GM23338 (cell line): ENCODE data around the gene MAPT. TPM values are rescaled to one million over a fixed set of nuclear protein-coding genes. Genes with fewer than 3 reads are reported as not detected.

Experiments used
- ATAC-seq: fragments of 200-7000 bp; cut with Tn5 transposase; 3 replicates; pipeline ENCODE4 v1.9.1; 2020
- DNase-seq: peaks from one replicate; pipeline ENCODE4 v3.0.0-alpha.2; 2015; ENCODE audit warnings: low spot score
- H2AFZ ChIP-seq: fragments of 200-600 bp; sonication (generic); 2 replicates; pipeline ENCODE4 v1.8.0; 2016; ENCODE audit warnings: antibody characterized with exemption, mild to moderate bottlenecking, moderate library complexity
- H3F3A ChIP-seq: fragments of 200-600 bp; sonication (generic); replicated peaks from 2 replicates; pipeline ENCODE4 v1.8.0; 2017; ENCODE audit warnings: antibody characterized with exemption, mixed run types, low read depth
- H3K27ac ChIP-seq: fragments of 200-600 bp; sonication (generic); 2 replicates; pipeline ENCODE4 v1.6.1; 2016; ENCODE audit warnings: low read depth
- H3K27me3 ChIP-seq: fragments of 200-600 bp; sonication (generic); 2 replicates; pipeline ENCODE4 v1.8.0; 2016; ENCODE audit warnings: mild to moderate bottlenecking, mixed run types, moderate library complexity; ENCODE audit not compliant: insufficient read depth
- H3K36me3 ChIP-seq: fragments of 200-600 bp; sonication (generic); 2 replicates; pipeline ENCODE4 v1.8.0; 2016; ENCODE audit warnings: mild to moderate bottlenecking; ENCODE audit not compliant: insufficient read depth
- H3K4me1 ChIP-seq: fragments of 200-600 bp; sonication (generic); 2 replicates; pipeline ENCODE4 v1.8.0; 2016; ENCODE audit warnings: mild to moderate bottlenecking, moderate library complexity; ENCODE audit not compliant: insufficient read depth
- H3K4me2 ChIP-seq: fragments of 200-600 bp; sonication (generic); 2 replicates; pipeline ENCODE4 v1.7.1; 2017; ENCODE audit warnings: mixed run types
- H3K4me3 ChIP-seq: fragments of 200-600 bp; sonication (generic); 2 replicates; pipeline ENCODE4 v1.6.1; 2016; ENCODE audit warnings: mixed run types
- H3K79me2 ChIP-seq: fragments of 200-600 bp; sonication (generic); replicated peaks from 2 replicates; pipeline ENCODE4 v1.8.0; 2017; ENCODE audit warnings: mild to moderate bottlenecking; ENCODE audit not compliant: insufficient read depth
- H3K9me2 ChIP-seq: fragments of 200-600 bp; sonication (generic); 2 replicates; pipeline ENCODE4 v1.8.0; 2017; ENCODE audit not compliant: insufficient read depth
- H4K20me1 ChIP-seq: fragments of 200-600 bp; sonication (generic); replicated peaks from 2 replicates; pipeline ENCODE4 v1.8.0; 2017; ENCODE audit warnings: mild to moderate bottlenecking; ENCODE audit not compliant: insufficient read depth
- H3K27ac Mint-ChIP-seq: 2 replicates; pipeline ENCODE4 v1.8.0; 2020; ENCODE audit warnings: inconsistent platforms, mild to moderate bottlenecking, moderate library complexity, mixed read lengths
- H3K27me3 Mint-ChIP-seq: 3 replicates; pipeline ENCODE4 v1.8.0; 2022; ENCODE audit warnings: low read depth, mild to moderate bottlenecking, moderate library complexity, mixed read lengths, inconsistent platforms; ENCODE audit not compliant: insufficient read depth, poor library complexity
- H3K36me3 Mint-ChIP-seq: 3 replicates; pipeline ENCODE4 v1.8.0; 2021; ENCODE audit warnings: low read depth, mild to moderate bottlenecking, inconsistent platforms, moderate library complexity, mixed read lengths
- H3K4me1 Mint-ChIP-seq: 3 replicates; pipeline ENCODE4 v1.8.0; 2020; ENCODE audit warnings: mild to moderate bottlenecking, inconsistent platforms, mixed read lengths
- H3K4me3 Mint-ChIP-seq: 3 replicates; pipeline ENCODE4 v1.8.0; 2021; ENCODE audit warnings: moderate library complexity, mild to moderate bottlenecking, inconsistent platforms, mixed read lengths
- H3K9me3 Mint-ChIP-seq: 3 replicates; pipeline ENCODE4 v1.8.0; 2020; ENCODE audit warnings: moderate library complexity, mild to moderate bottlenecking, inconsistent platforms, mixed read lengths
- EZH2phosphoT487 ChIP-seq: fragments of 200-600 bp; sonication (generic); IDR thresholded peaks from one replicate; pipeline ENCODE4 v1.8.1; 2018; ENCODE audit warnings: antibody characterized with exemption; ENCODE audit not compliant: unreplicated experiment
- JUNB ChIP-seq: IDR thresholded peaks from one replicate; pipeline ENCODE4 v1.6.1; 2016; ENCODE audit warnings: antibody characterized with exemption; ENCODE audit not compliant: unreplicated experiment
- NANOG ChIP-seq: IDR thresholded peaks from 2 replicates; pipeline ENCODE4 v1.6.1; 2016; ENCODE audit warnings: antibody characterized with exemption, borderline replicate concordance
- POLR2AphosphoS5 ChIP-seq: IDR thresholded peaks from 2 replicates; pipeline ENCODE4 v1.6.1; 2016; ENCODE audit warnings: antibody characterized with exemption, low read depth
- STAT1 ChIP-seq: IDR thresholded peaks from one replicate; pipeline ENCODE4 v1.6.1; 2016; ENCODE audit warnings: antibody characterized with exemption; ENCODE audit not compliant: unreplicated experiment
- ZNF331 ChIP-seq: fragments of 250-450 bp; sonication (Bioruptor Pico); IDR thresholded peaks from 2 replicates; pipeline ENCODE4 v1.5.0; 2020; ENCODE audit warnings: low read depth, mild to moderate bottlenecking, moderate library complexity
- polyA plus RNA-seq: library from polyadenylated mRNA; unstranded; fragments of >200 nt; fragmentation: Nextera tagmentation; extraction: Ambion mirVana; gene quantifications from 2 replicates; pipeline ENCODE4 v1.2.1, GENCODE V29; 2016
- total RNA-seq: library from RNA; depleted of rRNA; stranded (reverse); fragments of >200 nt; shearing (Covaris generic); gene quantifications from 2 replicates; pipeline ENCODE4 v1.2.3, GENCODE V29; 2014
- TF ChIP-seq, protein P1 (sequence below): fragments of 250-450 bp; sonication (Bioruptor Pico); IDR thresholded peaks from 2 replicates; pipeline ENCODE4 v1.5.0; 2020; ENCODE audit warnings: mild to moderate bottlenecking, moderate library complexity
- TF ChIP-seq, protein P2 (sequence below): IDR thresholded peaks from 2 replicates; pipeline ENCODE4 v1.6.1; 2016; ENCODE audit warnings: antibody characterized with exemption

Gene MAPT
- total and polyA plus RNA-seq, 2 experiments from 2014 or later = 1.1 to 2.1 TPM

- TF ChIP-seq, protein P1, sequence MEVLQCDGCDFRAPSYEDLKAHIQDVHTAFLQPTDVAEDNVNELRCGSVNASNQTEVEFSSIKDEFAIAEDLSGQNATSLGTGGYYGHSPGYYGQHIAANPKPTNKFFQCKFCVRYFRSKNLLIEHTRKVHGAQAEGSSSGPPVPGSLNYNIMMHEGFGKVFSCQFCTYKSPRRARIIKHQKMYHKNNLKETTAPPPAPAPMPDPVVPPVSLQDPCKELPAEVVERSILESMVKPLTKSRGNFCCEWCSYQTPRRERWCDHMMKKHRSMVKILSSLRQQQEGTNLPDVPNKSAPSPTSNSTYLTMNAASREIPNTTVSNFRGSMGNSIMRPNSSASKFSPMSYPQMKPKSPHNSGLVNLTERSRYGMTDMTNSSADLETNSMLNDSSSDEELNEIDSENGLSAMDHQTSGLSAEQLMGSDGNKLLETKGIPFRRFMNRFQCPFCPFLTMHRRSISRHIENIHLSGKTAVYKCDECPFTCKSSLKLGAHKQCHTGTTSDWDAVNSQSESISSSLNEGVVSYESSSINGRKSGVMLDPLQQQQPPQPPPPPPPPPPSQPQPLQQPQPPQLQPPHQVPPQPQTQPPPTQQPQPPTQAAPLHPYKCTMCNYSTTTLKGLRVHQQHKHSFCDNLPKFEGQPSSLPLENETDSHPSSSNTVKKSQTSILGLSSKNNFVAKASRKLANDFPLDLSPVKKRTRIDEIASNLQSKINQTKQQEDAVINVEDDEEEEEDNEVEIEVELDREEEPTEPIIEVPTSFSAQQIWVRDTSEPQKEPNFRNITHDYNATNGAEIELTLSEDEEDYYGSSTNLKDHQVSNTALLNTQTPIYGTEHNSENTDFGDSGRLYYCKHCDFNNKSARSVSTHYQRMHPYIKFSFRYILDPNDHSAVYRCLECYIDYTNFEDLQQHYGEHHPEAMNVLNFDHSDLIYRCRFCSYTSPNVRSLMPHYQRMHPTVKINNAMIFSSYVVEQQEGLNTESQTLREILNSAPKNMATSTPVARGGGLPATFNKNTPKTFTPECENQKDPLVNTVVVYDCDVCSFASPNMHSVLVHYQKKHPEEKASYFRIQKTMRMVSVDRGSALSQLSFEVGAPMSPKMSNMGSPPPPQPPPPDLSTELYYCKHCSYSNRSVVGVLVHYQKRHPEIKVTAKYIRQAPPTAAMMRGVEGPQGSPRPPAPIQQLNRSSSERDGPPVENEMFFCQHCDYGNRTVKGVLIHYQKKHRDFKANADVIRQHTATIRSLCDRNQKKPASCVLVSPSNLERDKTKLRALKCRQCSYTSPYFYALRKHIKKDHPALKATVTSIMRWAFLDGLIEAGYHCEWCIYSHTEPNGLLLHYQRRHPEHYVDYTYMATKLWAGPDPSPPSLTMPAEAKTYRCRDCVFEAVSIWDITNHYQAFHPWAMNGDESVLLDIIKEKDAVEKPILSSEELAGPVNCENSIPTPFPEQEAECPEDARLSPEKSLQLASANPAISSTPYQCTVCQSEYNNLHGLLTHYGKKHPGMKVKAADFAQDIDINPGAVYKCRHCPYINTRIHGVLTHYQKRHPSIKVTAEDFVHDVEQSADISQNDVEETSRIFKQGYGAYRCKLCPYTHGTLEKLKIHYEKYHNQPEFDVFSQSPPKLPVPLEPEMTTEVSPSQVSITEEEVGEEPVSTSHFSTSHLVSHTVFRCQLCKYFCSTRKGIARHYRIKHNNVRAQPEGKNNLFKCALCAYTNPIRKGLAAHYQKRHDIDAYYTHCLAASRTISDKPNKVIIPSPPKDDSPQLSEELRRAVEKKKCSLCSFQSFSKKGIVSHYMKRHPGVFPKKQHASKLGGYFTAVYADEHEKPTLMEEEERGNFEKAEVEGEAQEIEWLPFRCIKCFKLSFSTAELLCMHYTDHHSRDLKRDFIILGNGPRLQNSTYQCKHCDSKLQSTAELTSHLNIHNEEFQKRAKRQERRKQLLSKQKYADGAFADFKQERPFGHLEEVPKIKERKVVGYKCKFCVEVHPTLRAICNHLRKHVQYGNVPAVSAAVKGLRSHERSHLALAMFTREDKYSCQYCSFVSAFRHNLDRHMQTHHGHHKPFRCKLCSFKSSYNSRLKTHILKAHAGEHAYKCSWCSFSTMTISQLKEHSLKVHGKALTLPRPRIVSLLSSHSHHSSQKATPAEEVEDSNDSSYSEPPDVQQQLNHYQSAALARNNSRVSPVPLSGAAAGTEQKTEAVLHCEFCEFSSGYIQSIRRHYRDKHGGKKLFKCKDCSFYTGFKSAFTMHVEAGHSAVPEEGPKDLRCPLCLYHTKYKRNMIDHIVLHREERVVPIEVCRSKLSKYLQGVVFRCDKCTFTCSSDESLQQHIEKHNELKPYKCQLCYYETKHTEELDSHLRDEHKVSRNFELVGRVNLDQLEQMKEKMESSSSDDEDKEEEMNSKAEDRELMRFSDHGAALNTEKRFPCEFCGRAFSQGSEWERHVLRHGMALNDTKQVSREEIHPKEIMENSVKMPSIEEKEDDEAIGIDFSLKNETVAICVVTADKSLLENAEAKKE (CRISPR knock-in tag) = no peak
- TF ChIP-seq EZH2phosphoT487 = no peak
- no peak for TF ChIP-seq JUNB
- TF ChIP-seq, protein P2, sequence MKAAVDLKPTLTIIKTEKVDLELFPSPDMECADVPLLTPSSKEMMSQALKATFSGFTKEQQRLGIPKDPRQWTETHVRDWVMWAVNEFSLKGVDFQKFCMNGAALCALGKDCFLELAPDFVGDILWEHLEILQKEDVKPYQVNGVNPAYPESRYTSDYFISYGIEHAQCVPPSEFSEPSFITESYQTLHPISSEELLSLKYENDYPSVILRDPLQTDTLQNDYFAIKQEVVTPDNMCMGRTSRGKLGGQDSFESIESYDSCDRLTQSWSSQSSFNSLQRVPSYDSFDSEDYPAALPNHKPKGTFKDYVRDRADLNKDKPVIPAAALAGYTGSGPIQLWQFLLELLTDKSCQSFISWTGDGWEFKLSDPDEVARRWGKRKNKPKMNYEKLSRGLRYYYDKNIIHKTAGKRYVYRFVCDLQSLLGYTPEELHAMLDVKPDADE = no peak
- TF ChIP-seq ZNF331 (CRISPR knock-in tag) = no peak
- no peak for TF ChIP-seq STAT1
- TF ChIP-seq POLR2AphosphoS5 = no peak
Measured at GRCh38 chr17:45914047-45914717, 19.8 kb downstream of the MAPT start (continued).

DNA sequence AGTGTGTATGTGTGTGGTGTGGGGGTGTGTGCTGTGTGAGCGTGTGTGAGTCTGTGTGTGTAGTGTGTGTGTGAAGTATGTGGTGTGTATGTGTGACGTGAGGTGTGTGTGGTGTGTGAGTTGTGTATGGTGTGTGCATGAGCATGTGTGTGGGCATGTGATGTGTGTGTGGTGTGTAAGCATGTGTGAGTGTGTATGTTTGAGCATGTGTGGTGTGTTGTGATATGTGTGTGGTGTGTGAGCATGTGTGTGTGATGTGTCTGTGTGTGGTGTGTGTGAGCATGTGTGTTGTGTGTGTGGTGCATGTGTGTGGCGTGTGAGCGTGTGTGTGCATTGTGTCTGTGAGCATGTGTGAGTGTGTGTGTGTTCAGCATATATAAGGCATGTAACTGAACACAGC is 20.9 kb downstream of the MAPT start:
- no peak for DNase-seq
- Histone ChIP-seq H3K79me2 (no peaks in the 10 kb centered on the region), H3K4me3 (no peak overlapping the region), H2AFZ (no peak overlapping the region), H3K4me2 (no peak overlapping the region), H3K27ac (no peak overlapping the region), H3K36me3 (no peaks in the 10 kb centered on the region), H4K20me1 (no peaks in the 10 kb centered on the region), H3K4me1 (no peaks in the 10 kb centered on the region), H3K27me3 (no peaks in the 10 kb centered on the region), H3F3A (no peaks in the 10 kb centered on the region), H3K9me2 (no peaks in the 10 kb centered on the region)
- Mint-ChIP-seq H3K27me3 (peaks cover 7% of the 10 kb centered on the region), H3K36me3 (peaks cover 4% of the 10 kb centered on the region; the same call in 2 of the 3 replicates), H3K4me3 (no peak overlapping the region), H3K4me1 (no peaks in the 10 kb centered on the region; the same call in 2 of the 3 replicates), H3K27ac (no peak overlapping the region), H3K9me3 (peaks cover 13% of the 10 kb centered on the region)
- no peak for ATAC-seq
- TF ChIP-seq NANOG = no peak
- no peak for TF ChIP-seq ZNF331 (CRISPR knock-in tag)
- TF ChIP-seq, protein P1 (CRISPR knock-in tag) = no peak
